Muscle layer of colon (tissue), 2 donors: Measurements from ENCODE around the gene OR52E8.

Experiments used
- H3K27ac ChIP-seq: one replicate; pipeline ENCODE4 v1.7.0; 2013; ENCODE audit warnings: low read depth, mild to moderate bottlenecking, low read length, moderate library complexity
- H3K27me3 ChIP-seq, 2 donors: one replicate each; pipeline ENCODE4 v1.7.0; 2013; ENCODE audit warnings: low read length in 2 of 2, mild to moderate bottlenecking in 2 of 2; ENCODE audit not compliant: insufficient read depth in 2 of 2, control insufficient read depth in 1 of 2
- H3K36me3 ChIP-seq: one replicate; pipeline ENCODE4 v1.7.0; 2013; ENCODE audit warnings: mild to moderate bottlenecking, low read length; ENCODE audit not compliant: insufficient read depth
- H3K4me1 ChIP-seq: one replicate; pipeline ENCODE4 v1.7.0; 2013; ENCODE audit warnings: mild to moderate bottlenecking, low read length; ENCODE audit not compliant: insufficient read depth
- H3K4me3 ChIP-seq, 2 donors: one replicate each; pipeline ENCODE4 v1.7.0; 2013; ENCODE audit warnings: low read length in 2 of 2, low read depth in 1 of 2, mild to moderate bottlenecking in 1 of 2, moderate library complexity in 1 of 2
- H3K9ac ChIP-seq: one replicate; pipeline ENCODE4 v1.7.0; 2013; ENCODE audit warnings: low read length
- H3K9me3 ChIP-seq: one replicate; pipeline ENCODE4 v1.7.0; 2013; ENCODE audit warnings: mild to moderate bottlenecking, low read length
- donor health status: abdominal sarcoma.
- donor health status: Adenocarcinoma of cecum.

Gene OR52E8

DNA sequence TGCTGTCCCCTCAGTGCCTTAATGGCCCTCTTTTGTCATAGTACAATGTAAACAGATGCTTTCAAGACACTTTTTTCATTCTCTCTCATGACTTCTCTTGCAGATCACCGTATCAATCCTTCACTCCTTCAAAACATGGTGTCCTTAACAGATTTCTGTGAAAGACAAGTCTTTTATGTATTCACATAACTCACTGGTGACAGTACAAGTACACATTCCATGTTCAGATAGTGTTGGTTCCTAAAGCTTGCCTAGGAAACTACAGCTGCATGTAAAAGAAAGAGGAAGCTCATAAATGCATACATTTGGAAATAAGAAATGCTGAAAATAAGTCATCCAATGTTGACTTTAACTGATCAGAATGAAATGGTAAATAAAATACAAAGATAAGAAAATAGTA, 10.8 kb downstream of the OR52E8 start:
- H3K36me3 ChIP-seq = no peaks in the 10 kb centered on the region
- H3K9me3 ChIP-seq = no peaks in the 10 kb centered on the region
- H3K27ac ChIP-seq = no peak overlapping the region
- H3K4me1 ChIP-seq = no peaks in the 10 kb centered on the region
- H3K4me3 ChIP-seq = no peak overlapping the region
- no peak overlapping the region for H3K9ac ChIP-seq
- H3K27me3 ChIP-seq = no peaks in the 10 kb centered on the region

DNA sequence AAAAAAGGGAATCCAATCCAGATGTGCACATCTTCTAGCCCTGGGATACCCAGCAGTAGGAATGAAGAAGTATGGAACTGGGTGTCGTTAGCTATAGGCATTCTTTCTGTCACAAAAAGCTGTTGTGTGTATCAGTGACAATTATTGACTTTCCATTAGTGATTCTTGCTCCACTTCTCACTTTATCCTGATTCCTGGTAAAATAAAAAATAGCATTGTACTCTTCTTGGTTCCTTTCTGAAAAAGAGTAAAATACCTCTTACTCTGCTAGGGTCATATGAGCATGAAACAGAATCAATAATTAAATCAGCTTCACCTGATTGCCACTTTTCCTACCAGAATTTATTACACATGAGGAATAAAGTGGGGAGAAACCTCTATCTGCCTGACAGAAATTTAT, 15.7 kb downstream of the OR52E8 start, which contains the start of gene OR52E6:
TSS of gene OR52E6 (minus strand) at position 101 of the 400 bp plus-strand sequence. CDS start at position 101, 0 bp downstream.
- H3K27ac ChIP-seq = no peak within 1 kb of the TSS
- no peaks in the 10 kb centered on the region for H3K27me3 ChIP-seq
- H3K36me3 ChIP-seq = no peaks in the 10 kb centered on the region
- no peak within 1 kb of the TSS for H3K9ac ChIP-seq
- H3K4me1 ChIP-seq = no peaks in the 10 kb centered on the region
- no peaks in the 10 kb centered on the region for H3K9me3 ChIP-seq
- H3K4me3 ChIP-seq = no peak within 1 kb of the TSS

DNA sequence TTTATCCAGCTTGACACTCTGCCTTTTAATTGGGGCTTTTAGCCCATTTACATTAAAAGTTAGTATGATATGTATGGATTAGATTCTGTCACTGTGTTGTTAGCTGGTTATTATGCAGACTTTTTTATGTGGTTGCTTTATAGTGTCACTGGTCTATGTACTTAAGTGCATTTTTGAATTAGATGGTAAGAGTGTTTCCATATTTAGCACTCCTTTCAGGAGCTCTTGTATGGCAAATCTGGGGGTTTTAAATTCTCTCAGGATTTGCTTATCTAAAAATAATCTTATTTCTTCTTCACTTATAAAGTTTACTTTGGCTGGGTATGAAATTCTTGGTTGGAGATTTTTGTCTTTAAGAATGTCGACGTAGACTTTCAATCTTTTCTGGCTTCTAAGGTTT, 19.8 kb downstream of the OR52E8 start:
- H3K4me1 ChIP-seq = no peaks in the 10 kb centered on the region
- no peaks in the 10 kb centered on the region for H3K27me3 ChIP-seq
- no peaks in the 10 kb centered on the region for H3K36me3 ChIP-seq
- H3K27ac ChIP-seq = no peak overlapping the region
- no peaks in the 10 kb centered on the region for H3K9me3 ChIP-seq
- H3K9ac ChIP-seq = no peak overlapping the region
- no peak overlapping the region for H3K4me3 ChIP-seq

DNA sequence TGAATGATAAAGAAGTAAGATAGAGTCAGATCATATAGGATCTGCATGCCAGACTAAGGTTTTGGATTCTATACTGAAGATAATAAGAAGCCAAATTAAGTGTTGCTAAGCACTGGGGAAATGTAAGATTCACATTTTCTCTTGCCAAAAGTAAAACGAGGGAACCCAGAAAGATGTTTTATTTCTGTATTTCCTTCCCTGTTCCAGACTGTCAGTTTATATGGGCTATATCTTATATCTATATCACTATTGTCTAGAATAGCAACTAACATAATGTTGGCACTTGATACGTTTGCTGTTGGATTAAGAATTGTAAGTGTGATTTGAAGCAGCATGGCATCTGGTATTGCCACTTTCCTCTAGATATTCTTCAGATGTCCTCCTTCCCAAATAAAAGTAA, 24.0 kb downstream of the OR52E8 start:
- H3K4me3 ChIP-seq = no peak overlapping the region
- H3K27ac ChIP-seq = no peak overlapping the region
- no peaks in the 10 kb centered on the region for H3K36me3 ChIP-seq
- no peaks in the 10 kb centered on the region for H3K4me1 ChIP-seq
- no peak overlapping the region for H3K9ac ChIP-seq
- H3K9me3 ChIP-seq = no peaks in the 10 kb centered on the region
- H3K27me3 ChIP-seq = no peaks in the 10 kb centered on the region

DNA sequence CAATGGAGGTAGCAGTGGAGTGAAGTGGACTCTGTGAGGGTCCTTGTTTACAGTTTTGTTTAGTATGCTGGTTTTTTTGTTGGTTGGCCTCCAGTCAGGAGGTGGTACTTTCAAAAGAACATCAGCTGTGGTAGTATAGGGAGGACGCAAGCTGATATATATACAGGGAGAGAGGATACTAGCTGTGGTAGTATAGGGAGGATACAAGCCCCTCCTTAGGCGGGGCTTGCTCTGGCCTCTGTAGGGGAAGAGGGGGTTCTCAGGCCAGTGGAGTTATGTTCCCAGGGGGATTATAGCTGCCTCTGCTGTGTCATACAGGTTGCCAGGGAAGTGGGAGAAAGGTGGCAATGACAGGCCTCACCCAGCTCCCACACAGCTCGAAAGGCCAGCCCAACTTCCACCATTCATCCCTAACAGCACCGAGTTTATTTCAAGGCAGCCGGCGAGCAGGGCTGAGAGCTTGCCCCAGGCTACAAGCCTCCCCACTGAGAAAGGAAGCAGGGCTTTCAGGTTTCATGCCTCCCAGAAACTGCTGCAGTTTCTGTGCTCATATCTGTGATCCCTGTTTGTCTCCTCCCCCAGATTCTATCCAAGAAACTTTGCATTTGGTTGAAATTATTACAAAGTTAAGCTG, 26.2 kb downstream of the OR52E8 start:
- H3K27me3 ChIP-seq = no peaks in the 10 kb centered on the region
- H3K36me3 ChIP-seq = no peaks in the 10 kb centered on the region
- no peaks in the 10 kb centered on the region for H3K9me3 ChIP-seq
- H3K4me3 ChIP-seq = no peak overlapping the region
- H3K27ac ChIP-seq = no peak overlapping the region
- no peaks in the 10 kb centered on the region for H3K4me1 ChIP-seq
- no peak overlapping the region for H3K9ac ChIP-seq

DNA sequence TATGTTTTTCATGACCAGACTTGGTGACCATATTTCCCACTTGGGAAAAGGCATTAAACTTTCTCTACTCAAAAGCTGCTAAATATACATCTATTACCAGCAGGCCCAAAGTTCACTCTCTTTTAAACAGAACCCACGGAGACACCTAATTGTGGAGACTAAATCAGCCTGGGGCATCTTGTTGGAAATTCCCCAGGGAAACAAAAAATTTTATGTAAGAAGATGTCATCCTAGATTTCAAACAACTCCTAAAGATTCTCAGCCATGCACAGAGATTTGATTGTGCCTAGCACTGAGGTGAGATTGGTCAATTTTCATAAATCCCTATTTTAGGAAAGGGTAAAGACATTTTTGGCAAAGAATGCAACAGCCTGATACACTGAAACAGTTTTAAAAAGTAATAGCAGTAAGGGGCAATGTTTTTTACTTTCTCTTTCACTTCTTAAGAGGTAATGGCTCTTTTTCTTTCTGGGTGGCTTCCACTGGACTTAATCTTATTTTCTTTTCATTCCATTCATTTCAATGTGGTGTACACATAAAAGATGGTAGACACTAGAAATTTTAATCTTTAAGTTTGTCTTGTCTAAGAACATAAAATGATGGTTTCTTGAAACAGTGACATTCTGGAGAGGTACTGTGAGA, 39.1 kb downstream of the OR52E8 start:
- no peaks in the 10 kb centered on the region for H3K27me3 ChIP-seq
- no peak overlapping the region for H3K9ac ChIP-seq
- no peaks in the 10 kb centered on the region for H3K36me3 ChIP-seq
- H3K9me3 ChIP-seq = no peaks in the 10 kb centered on the region
- no peak overlapping the region for H3K27ac ChIP-seq
- no peaks in the 10 kb centered on the region for H3K4me1 ChIP-seq
- no peak overlapping the region for H3K4me3 ChIP-seq

DNA sequence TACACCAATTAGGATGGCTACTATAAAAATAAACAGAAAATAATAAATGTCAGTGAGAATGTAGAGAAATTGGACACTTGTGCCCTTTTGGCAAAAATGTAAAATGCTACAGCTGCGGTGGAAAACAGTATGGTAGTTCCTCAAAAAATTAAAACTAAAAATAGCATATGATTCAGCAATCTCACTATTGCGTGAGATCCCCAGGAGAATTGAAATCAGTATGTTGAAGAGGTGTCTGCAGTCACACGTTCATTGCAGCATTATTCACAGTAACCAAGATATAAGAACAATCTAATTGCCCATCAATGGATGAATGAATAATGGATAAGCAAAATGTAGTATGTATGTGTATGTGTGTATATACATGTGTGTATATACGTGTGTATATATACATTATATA, 42.0 kb downstream of the OR52E8 start:
- H3K27ac ChIP-seq = no peak overlapping the region
- H3K9ac ChIP-seq = no peak overlapping the region
- no peaks in the 10 kb centered on the region for H3K27me3 ChIP-seq
- H3K4me1 ChIP-seq = no peaks in the 10 kb centered on the region
- H3K4me3 ChIP-seq = no peak overlapping the region
- H3K36me3 ChIP-seq = no peaks in the 10 kb centered on the region
- no peaks in the 10 kb centered on the region for H3K9me3 ChIP-seq

DNA sequence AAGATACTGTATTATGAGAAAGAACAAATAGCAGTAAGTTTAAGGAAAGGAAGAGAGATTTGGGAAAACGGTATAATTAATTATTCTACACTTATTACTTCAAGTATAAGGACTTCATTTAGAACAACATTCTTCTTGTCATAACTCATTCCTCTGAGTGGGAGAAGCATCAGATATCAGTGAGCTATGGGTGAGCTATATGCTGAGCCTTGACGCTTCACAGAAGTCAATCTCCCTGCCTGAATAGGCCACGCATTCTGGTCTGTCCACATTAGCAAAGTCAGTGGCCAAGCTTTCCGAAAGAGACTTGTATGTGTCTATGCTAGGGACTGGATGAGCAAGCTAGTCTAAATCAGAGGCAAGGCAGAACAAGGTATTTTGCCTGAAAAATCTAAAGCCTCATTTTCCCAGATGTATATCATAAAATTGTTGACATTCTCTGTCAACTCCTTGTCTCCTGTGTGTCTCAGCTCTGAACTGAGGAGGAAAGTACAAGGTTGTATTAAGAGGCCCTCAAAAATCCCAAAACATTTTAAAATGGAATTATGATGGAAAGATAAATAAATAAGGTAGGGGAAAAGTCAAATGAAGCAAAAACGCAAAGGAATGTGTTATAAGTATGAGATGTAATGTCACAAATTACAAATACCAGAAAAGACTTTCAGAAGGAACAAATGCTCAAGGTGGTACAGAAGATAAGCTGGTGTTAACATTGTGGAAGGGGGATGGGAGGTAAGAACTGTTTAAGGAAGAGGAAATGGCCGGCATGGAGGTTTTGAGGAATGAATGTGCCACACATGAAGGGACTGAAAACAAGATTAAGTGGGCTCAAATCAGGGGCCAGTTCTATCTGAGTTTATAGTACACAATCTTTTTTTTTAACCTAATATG, 47.3 kb downstream of the OR52E8 start:
- H3K4me3 ChIP-seq = no peak overlapping the region
- H3K4me1 ChIP-seq = peaks cover 9% of the 10 kb centered on the region
- H3K27me3 ChIP-seq = no peaks in the 10 kb centered on the region
- H3K9me3 ChIP-seq = no peaks in the 10 kb centered on the region
- no peak overlapping the region for H3K9ac ChIP-seq
- no peaks in the 10 kb centered on the region for H3K36me3 ChIP-seq
- no peak overlapping the region for H3K27ac ChIP-seq

DNA sequence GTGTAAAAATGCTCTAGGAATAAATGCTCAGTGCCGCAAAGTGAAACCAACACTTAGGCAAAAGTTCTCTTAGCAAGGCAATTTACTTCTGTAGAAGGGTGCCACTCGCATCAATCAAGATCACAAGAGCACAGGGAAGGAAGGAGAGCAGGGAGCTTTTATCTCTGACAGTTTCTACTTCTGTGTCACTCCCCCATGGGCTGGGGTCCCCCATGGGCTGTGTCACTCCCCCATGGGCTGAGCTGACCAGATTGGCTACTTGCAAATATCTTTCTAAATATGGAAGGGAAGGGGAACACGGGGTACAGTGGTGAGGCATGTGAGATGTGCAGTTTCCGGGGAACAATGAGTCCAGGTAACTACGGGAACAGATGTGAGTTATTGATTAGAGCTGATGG, 48.4 kb downstream of the OR52E8 start:
- H3K4me1 ChIP-seq = peaks cover 9% of the 10 kb centered on the region
- peak overlapping the region; percentile 49 for H3K9ac ChIP-seq
- H3K9me3 ChIP-seq = no peaks in the 10 kb centered on the region
- H3K36me3 ChIP-seq = no peaks in the 10 kb centered on the region
- H3K27me3 ChIP-seq = no peaks in the 10 kb centered on the region
- H3K4me3 ChIP-seq = peak overlapping the region; percentile 37 to 78
- no peak overlapping the region for H3K27ac ChIP-seq

DNA sequence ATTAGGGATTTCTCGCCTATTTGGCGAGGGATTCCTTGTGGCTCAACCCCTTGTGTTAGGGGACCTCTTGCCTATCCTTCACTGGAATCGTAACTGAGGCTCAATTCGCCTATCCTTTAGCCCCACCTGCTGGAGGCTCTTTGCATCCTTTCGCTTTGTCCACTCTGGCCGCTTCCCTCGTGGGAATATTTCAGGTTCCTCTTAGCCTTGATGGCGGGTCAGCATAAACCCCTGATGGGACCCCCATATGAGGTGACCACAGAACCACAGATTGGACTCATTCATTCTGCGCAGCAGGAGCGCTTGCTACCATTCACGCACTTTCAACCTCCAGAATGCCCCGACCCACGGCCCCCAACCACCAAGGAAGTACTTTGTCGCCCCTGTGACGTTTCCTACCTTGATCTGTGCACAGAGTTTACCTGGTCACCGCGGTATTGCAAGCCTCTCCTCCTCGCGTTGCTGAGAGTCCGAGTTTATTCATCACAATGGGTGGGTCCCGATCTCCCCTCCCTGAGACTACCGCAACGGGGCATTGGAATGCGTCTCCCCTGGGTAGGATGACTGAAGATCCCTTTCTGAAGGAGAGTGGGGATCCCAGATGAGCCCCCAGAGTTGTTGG, 48.9 kb downstream of the OR52E8 start, which contains the start of gene OR52N2:
TSS of gene OR52N2 (plus strand) at position 425 of the 622 bp plus-strand sequence. CDS start 11,412 bp downstream, outside the sequence.
- Histone ChIP-seq H3K4me1 (peaks cover 9% of the 10 kb centered on the region), H3K9ac (peak within 1 kb of the TSS; percentile 49), H3K9me3 (no peaks in the 10 kb centered on the region), H3K36me3 (no peaks in the 10 kb centered on the region), H3K27me3 (no peaks in the 10 kb centered on the region), H3K27ac (no peak within 1 kb of the TSS), H3K4me3 (peak within 1 kb of the TSS; percentile 37 to 78)

DNA sequence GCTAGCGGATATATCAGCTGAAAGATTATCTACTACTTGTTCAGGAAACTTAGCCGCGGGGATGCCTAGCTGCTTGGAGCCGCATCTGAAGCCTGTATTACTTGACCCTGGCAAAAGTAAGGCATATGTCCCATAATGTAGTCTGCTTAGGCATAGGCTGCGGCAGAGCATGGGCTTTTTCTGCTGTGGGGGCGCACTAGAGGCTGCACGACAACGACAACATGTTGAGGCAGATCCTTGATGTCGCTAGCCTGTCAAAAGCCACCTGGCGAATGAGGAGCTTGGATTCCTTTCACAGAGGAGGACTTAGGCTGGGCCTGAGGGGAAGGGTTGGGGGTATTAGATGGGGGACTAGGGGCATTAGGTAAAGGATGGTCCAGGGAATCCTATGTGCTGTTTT, 49.9 kb downstream of the OR52E8 start:
- H3K4me1 ChIP-seq = peaks cover 9% of the 10 kb centered on the region
- no peak overlapping the region for H3K4me3 ChIP-seq
- H3K9me3 ChIP-seq = no peaks in the 10 kb centered on the region
- no peak overlapping the region for H3K9ac ChIP-seq
- no peaks in the 10 kb centered on the region for H3K27me3 ChIP-seq
- H3K27ac ChIP-seq = no peak overlapping the region
- no peaks in the 10 kb centered on the region for H3K36me3 ChIP-seq
